HG03457 (cell line): Measurements from ENCODE around the gene SLC39A9.
"Not testable (repeated sequence)": the region's sequence is repeated elsewhere in the genome, so short reads cannot be mapped to it uniquely, and the experiment has no call there.

ENCODE experiments used
- ATAC-seq: cut with Tn5 transposase; IDR thresholded peaks from one replicate; pipeline ENCODE4 v1.9.1; 2021; ENCODE audit warnings: moderate number of reproducible peaks; ENCODE audit not compliant: unreplicated experiment

The SLC39A9 gene

GRCh38 chr14:69366761-69367160 lies 31.7 kb upstream of the SLC39A9 start:
- no peak for ATAC-seq

- no peak for ATAC-seq
Measured at GRCh38 chr14:69368381-69368780, 30.1 kb upstream of the SLC39A9 start.

- no peak for ATAC-seq
Measured at GRCh38 chr14:69370061-69370460, 28.4 kb upstream of the SLC39A9 start.

GRCh38 chr14:69372146-69372545 lies 26.3 kb upstream of the SLC39A9 start:
- no peak for ATAC-seq

- no peak for ATAC-seq
Measured at GRCh38 chr14:69373104-69373503, 25.4 kb upstream of the SLC39A9 start.

GRCh38 chr14:69374235-69374634 lies 24.3 kb upstream of the SLC39A9 start:
- ATAC-seq: no peak

GRCh38 chr14:69375182-69375581 lies 23.3 kb upstream of the SLC39A9 start:
- no peak for ATAC-seq

- no peak for ATAC-seq
Measured at GRCh38 chr14:69375722-69376121, 22.8 kb upstream of the SLC39A9 start.

- ATAC-seq: no peak
Measured at GRCh38 chr14:69376439-69376838, 22.1 kb upstream of the SLC39A9 start.

- no peak for ATAC-seq
Measured at GRCh38 chr14:69378274-69378673, 20.2 kb upstream of the SLC39A9 start.

GRCh38 chr14:69387311-69387710 lies 11.2 kb upstream of the SLC39A9 start:
- no peak for ATAC-seq

- not testable (repeated sequence) for ATAC-seq
Measured at GRCh38 chr14:69391400-69391799, 7.1 kb upstream of the SLC39A9 start.

GRCh38 chr14:69392481-69392880 lies 6.0 kb upstream of the SLC39A9 start:
- ATAC-seq: no peak

- no peak for ATAC-seq
Measured at GRCh38 chr14:69395929-69396328, 2.6 kb upstream of the SLC39A9 start.

GRCh38 chr14:69398818-69399210 lies 322 bp downstream of the SLC39A9 start:
- no peak for ATAC-seq

GRCh38 chr14:69399750-69400149 lies 1.3 kb downstream of the SLC39A9 start:
- no peak for ATAC-seq

- no peak for ATAC-seq
Measured at GRCh38 chr14:69400154-69400553, 1.7 kb downstream of the SLC39A9 start.

GRCh38 chr14:69401841-69402240 lies 3.3 kb downstream of the SLC39A9 start:
- ATAC-seq: no peak

- no peak for ATAC-seq
Measured at GRCh38 chr14:69404478-69404877, 6.0 kb downstream of the SLC39A9 start.

GRCh38 chr14:69404883-69405282 lies 6.4 kb downstream of the SLC39A9 start:
- no peak for ATAC-seq

- ATAC-seq: no peak
Measured at GRCh38 chr14:69405762-69406161, 7.3 kb downstream of the SLC39A9 start.

- no peak for ATAC-seq
Measured at GRCh38 chr14:69408331-69408960, 10.0 kb downstream of the SLC39A9 start.

GRCh38 chr14:69413483-69413882 lies 15.0 kb downstream of the SLC39A9 start:
- no peak for ATAC-seq
